ENCODE results near the gene PTPN2. TPM values are rescaled to one million over a fixed set of nuclear protein-coding genes. Genes with fewer than 3 reads are reported as not detected.

The PTPN2 gene
- total RNA-seq, 1 donor from 2014 or later, result 81.8 TPM

DNA sequence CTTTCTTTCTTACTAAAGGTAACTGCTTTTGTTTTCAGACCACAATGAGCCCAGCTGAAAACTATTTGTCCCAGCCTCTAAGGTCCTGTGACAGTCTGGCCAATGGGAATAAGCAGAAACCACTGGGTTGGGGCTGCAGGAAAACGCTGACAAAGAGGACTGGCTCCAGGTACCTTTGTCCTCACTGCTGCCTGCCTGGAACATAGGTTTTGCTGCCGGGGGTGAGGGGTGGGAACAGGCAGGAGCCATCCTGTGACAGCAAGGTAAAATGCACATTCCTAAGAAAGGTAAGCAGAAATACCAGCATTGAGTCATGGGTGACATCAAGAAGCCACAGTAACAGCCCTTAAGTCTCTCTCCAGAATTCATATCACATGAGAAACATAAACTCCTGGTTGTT lies 21.6 kb downstream of the PTPN2 start:
- no peak for DNase-seq (ENCODE audit: low spot score in 2 of 2)

DNA sequence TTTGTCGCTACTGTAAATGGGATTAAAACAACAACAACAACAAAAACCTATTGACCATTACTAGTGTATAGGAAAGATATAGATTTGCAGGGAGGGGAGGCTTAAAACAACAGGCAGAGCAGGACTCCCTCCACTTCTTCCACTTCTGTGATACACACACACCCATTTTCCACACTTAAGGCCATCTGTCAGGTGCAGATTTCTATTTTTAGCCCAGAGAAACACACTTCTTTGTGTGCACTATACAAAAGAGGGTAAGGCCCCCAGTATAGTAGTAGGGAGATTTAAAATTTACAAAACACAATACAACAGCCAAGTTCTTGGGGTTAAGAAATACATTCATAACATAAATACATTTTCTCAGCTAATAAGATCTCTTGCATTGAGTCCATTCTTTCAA lies 22.4 kb downstream of the PTPN2 start:
- Histone ChIP-seq H3K4me1 (no peaks in the 10 kb centered on the region), H3K27me3 (no peaks in the 10 kb centered on the region), H3K4me3 (no peak overlapping the region), H3K36me3 (peaks cover 0 to 6% of the 10 kb centered on the region in 2 donors), H3K9me3 (no peaks in the 10 kb centered on the region), H3K27ac (no peak overlapping the region)
- intact Hi-C loops (cut with DNase I), result no loop called here
- TF ChIP-seq, protein P1, sequence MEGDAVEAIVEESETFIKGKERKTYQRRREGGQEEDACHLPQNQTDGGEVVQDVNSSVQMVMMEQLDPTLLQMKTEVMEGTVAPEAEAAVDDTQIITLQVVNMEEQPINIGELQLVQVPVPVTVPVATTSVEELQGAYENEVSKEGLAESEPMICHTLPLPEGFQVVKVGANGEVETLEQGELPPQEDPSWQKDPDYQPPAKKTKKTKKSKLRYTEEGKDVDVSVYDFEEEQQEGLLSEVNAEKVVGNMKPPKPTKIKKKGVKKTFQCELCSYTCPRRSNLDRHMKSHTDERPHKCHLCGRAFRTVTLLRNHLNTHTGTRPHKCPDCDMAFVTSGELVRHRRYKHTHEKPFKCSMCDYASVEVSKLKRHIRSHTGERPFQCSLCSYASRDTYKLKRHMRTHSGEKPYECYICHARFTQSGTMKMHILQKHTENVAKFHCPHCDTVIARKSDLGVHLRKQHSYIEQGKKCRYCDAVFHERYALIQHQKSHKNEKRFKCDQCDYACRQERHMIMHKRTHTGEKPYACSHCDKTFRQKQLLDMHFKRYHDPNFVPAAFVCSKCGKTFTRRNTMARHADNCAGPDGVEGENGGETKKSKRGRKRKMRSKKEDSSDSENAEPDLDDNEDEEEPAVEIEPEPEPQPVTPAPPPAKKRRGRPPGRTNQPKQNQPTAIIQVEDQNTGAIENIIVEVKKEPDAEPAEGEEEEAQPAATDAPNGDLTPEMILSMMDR (IDR thresholded peaks at IDR 0.05), result no peak
- no peak for DNase-seq (ENCODE audit: low spot score in 2 of 2)

More for the DNA sequence above, 21.6 kb downstream of the PTPN2 start:
- TF ChIP-seq, protein P1 (IDR thresholded peaks at IDR 0.05), result no peak
- H3K36me3 ChIP-seq, result peaks cover 0 to 2% of the 10 kb centered on the region in 2 donors
- no peaks in the 10 kb centered on the region for H3K4me1 ChIP-seq
- H3K9me3 ChIP-seq, result no peaks in the 10 kb centered on the region
- no peak overlapping the region for H3K27ac ChIP-seq
- no peak overlapping the region for H3K4me3 ChIP-seq
- no peaks in the 10 kb centered on the region for H3K27me3 ChIP-seq
- intact Hi-C loops (cut with DNase I), result no loop called here

DNA sequence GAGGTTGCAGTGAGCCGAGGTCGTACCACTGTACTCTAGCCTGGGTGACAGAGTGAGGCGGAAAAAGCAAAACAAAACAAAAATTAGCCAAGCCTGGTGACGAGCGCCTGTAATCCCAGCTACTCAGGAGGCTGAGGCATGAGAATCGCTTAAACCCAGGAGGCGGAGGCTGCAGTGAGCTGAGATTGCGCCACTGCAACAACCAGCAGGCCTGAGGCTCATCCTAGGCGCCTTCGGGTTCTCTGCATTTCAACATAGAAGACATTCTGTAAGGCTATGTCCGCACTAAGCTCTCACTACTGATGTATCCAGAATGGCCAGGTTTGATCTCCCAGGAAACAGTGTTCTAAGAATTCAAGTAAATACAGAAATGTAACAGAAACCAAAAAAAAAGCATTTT lies 23.5 kb downstream of the PTPN2 start:
- TF ChIP-seq, protein P1 (IDR thresholded peaks at IDR 0.05), result no peak
- H3K36me3 ChIP-seq, result peaks cover 0 to 13% of the 10 kb centered on the region in 2 donors
- H3K4me3 ChIP-seq, result no peak overlapping the region
- intact Hi-C loops (cut with DNase I), result no loop called here
- no peaks in the 10 kb centered on the region for H3K4me1 ChIP-seq
- H3K27ac ChIP-seq, result no peak overlapping the region
- no peak for DNase-seq (ENCODE audit: low spot score in 2 of 2)
- H3K9me3 ChIP-seq, result no peaks in the 10 kb centered on the region
- H3K27me3 ChIP-seq, result no peaks in the 10 kb centered on the region

DNA sequence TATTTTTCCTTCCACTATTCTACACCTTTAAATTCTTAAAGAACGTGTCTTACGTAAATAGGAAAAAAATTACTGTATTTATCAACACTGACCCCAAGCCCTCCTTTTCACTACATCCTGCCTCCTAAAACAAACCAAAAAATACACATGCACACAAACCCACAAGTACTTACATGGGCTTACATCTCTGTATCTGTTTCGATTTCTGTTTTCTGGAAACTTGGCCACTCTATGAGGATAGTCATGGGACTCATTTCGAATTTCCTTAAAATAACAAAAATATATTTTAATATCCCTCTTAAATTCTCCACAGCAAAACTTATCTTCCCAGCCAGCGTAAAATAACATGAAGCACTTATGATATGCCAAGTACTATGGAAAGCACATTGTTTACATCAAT lies 25.0 kb downstream of the PTPN2 start:
- H3K4me3 ChIP-seq, result no peak overlapping the region
- TF ChIP-seq, protein P1 (IDR thresholded peaks at IDR 0.05), result no peak
- no peaks in the 10 kb centered on the region for H3K27me3 ChIP-seq
- H3K27ac ChIP-seq, result no peak overlapping the region
- H3K9me3 ChIP-seq, result no peaks in the 10 kb centered on the region
- intact Hi-C loops (cut with DNase I), result no loop called here
- no peak for DNase-seq (ENCODE audit: low spot score in 2 of 2)
- H3K36me3 ChIP-seq, result peaks cover 0 to 13% of the 10 kb centered on the region in 2 donors
- no peaks in the 10 kb centered on the region for H3K4me1 ChIP-seq

DNA sequence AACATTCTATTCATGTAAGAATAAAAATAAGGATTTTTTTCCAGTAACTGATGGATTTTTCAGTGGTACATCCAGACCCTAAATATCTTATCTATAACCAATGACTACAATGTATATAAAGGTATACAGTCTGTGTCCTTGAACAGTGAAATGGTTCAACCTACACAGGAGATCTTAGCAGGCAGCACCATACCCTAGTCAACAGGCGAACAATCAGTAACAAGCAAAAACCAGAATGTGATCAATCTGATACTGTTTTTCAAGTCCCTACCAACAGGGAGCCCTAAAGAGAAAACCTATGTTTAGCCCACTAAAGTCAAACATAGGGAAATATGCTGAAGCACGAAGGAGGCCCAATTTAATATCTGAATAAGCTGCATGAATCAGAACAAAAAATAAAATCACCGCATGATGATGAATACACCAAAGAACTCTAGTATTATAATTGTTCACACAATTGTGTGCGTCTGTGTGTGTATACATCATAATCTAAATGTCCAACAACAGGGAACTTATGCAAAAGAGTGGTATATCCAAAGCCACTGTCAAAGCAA lies 26.0 kb downstream of the PTPN2 start:
- no peaks in the 10 kb centered on the region for H3K9me3 ChIP-seq
- no peak overlapping the region for H3K4me3 ChIP-seq
- TF ChIP-seq, protein P1 (IDR thresholded peaks at IDR 0.05), result no peak
- H3K27me3 ChIP-seq, result no peaks in the 10 kb centered on the region
- no peak for DNase-seq (ENCODE audit: low spot score in 2 of 2)
- H3K36me3 ChIP-seq, result peaks cover 0 to 13% of the 10 kb centered on the region in 2 donors
- intact Hi-C loops (cut with DNase I), result no loop called here
- H3K27ac ChIP-seq, result no peak overlapping the region
- no peaks in the 10 kb centered on the region for H3K4me1 ChIP-seq

Measured in ascending aorta (tissue), 2 donors.